GM19395 (cell line): ENCODE measurements around the gene PRCP.

ENCODE experiments used
- ATAC-seq: cut with Tn5 transposase; IDR thresholded peaks from one replicate; pipeline ENCODE4 v1.9.1; 2021; ENCODE audit warnings: mild to moderate bottlenecking, moderate library complexity; ENCODE audit not compliant: unreplicated experiment

PRCP gene

DNA sequence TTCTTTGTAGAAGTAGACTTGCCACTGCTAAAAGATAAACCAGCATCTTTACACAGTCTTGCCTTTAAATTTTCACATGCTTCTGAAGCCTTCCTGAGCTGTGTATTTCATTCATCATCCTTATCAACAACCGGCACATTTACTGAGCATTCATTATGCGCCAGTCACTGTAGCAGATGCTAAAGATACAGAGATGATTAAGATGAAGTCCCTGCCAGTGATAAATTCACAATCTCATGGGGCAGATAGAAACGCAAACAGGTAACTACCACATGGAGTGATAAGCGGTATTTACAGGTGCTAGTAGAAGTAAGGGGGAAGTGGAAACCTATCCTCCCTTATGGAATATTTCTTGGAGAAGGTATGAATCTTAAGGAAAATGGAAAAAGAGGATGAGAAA, 67.2 kb downstream of the PRCP start:
- no peak for ATAC-seq

DNA sequence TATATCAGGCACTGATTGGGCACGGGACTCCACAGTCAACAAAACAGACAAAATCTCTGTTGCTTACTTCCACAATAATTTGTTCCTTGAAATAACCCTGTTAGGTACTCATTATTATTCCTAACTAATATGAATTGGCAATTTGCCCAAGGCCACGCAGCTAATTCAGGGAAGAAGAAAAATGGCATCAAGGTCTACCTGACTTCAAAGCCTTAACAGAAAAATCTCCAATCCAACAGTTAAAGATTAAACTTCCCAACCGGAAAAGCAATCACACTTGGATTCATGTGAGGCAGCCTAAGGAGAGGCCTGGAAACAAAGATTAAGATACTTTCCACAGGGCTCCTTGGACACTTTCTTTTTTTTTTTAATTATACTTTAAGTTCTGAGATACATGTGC, 68.9 kb downstream of the PRCP start:
- no peak for ATAC-seq

DNA sequence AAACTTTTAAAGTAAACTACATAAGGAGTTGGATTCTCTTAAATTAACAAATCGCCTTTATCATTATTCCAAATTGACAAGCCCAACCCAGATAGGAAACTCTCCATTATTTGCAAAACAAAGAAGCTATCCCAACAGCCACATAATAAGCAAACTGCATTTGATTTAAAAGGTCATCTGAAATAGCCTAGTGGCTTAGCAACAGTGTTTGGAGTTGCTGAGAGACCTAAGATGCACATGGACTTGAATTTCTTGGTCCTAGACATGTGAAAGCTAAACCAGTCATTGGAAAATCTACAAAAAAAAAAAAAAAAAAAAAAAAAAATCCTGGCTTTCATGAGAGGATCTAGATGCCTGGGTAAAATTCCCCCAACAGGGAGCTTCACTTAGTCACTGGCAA, 69.5 kb downstream of the PRCP start:
- ATAC-seq, result no peak

DNA sequence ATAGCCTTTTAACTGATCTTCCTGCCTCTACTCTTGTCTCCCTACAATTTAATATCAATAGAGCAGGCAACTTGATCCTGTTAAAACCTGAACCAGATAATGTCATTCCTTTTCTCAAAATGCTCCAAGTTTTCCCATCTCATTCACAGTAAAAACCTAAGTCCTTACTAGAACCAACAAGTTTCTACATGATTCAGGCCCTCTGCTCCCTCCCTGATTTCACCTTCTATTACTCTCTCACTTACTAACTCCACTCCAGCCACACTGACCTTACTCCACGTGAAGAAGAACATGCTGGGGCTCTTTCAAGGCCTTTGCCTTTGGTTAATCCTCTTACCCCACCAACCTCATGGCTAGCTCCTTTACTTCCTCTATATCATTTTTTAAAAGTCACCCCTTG, 71.1 kb downstream of the PRCP start:
- ATAC-seq, result no peak

DNA sequence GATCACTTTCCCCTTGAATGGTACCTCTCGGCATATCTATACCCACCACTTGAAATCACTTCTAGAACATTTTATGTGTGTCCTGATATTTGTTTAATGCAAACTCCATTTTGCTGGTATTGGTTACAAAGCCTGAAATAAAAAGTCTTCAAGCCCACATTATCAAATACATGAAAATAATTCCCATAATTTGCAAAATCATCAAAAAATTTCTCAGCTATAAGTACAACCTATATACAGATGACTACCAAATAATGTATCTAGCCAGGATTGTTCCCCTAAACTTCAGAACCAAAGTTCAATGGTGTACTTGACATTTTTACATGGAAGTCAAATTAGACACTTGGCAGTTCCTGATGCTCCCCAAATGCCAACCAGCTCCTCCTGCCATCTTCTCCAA, 71.8 kb downstream of the PRCP start:
- no peak for ATAC-seq

DNA sequence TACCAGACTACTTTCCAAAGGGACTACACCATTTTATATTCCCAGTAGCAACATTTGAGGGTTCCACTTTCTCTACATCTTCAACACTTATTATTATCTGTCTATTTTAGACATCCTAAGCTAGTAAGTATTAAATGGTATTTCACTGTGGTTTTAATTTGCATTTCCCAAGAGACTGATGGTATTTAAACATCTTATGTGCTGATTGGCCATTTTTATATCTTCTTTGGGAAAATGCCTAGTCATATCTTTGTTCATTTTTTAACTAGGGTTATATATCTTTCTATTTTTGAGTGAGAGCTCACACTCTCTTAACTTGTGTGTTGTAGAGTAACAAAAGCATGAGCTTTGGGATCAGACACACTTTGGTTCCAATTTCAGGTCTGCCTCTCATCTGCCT, 73.7 kb downstream of the PRCP start:
- ATAC-seq, result no peak

DNA sequence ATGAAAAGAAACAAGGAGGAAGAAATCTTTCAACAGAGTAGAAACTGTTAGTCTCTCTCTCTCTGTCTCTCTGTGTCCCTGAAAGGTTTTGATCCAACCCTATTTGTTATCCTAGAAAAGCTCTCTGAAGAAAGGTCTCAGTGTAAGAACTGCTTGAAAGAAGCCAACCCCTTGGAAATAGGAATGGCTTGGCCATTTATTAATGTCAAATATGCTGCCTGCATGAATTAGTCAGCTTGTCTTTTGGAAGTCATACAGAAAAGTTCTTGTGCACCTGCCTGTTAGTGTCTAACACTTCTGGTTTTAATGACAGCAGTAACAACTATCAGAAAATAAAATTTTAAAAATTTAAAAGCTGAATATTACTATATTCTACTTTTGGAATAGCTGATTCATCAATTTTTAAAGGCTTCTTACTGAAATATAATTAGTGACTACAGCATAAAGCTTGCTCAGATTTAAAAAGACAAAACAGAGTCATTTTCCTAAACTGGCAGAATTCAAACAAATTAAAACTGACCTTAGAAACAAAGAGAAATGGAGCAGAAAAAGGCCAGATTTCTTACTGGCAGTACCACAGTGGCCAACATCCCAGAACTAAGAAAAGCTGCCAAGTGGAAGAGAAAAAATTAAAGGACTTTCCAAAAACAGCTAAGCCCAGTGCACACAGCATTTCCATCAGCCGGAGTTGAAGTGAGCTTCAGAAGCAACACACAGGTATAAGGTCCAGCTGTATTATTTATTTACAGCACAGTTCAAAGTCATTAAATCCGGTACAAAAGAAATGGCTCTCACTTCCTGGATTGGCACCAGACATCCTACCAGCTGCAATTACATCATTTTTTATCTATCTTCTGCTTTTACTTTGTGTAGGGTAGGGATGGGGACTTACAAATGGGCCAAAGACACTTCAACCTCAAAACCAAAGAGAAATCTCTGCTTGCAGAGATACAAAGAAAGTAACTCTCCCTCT, 76.3 kb downstream of the PRCP start:
- no peak for ATAC-seq

DNA sequence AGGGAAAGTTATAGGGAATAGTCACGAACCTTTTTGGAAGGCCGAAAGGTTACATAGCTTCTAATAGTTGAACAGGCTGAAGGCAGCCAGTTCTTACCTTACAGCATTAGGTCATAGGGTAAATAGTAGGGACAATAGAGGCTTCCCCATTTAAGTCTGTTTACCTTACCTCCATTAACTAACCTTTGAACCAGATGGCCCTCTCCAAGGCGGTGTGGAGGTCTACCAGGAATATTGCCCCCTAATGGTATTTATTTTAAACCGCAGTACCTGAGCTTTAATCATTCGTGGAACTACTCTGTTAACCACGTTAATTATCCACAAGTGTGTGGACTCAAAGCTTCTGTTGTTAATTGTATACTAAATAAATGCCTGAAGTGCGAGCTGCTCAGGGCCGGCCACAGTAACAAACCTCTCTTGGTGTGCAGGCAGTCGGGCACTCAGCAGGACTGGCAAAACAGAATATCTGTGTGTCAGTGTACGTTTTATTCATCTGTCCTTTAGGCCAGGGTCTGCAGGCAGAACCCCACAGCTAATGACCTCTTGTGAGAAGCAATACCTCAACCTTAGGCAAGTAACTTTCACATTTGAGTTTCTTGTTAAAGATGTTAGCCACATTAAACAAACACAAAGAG, 81.7 kb downstream of the PRCP start:
- no peak for ATAC-seq

DNA sequence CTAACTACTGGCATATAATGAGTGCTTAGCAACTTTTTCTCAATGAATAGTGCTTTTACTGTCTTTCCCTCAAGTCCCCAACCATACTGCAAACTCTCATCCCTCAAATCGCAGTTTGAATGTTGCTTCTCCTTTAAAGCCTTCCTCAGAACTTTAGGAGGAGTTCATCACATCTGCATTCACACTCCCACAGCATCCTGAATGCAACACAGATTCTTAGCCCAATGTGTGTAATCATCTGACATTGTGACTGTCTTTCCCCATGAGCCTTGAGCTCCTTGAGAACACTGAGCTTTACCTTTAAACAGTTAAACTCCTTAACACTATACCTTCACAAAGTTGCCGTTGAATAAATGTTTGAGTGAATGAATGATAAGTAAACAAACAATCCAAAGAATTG, 84.8 kb downstream of the PRCP start:
- no peak for ATAC-seq

DNA sequence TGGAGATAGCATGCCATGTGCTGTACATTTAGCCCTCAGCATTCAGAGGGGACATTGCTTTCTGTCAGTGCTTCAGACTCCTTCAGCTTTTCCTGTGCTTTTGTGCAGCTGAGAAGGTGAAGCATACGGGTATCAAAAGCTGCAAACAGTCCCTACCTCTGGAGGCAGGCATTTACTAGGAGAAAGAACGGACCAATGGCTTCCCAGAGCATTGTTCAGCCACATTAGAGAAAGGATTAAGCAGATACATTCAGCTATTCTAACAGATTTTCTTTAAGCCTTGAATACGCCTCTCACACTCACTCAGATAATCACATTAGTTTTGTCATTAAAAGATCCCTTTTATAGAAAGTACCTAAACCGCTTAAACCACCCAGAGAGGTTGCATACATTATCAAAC, 85.9 kb downstream of the PRCP start:
- no peak for ATAC-seq

DNA sequence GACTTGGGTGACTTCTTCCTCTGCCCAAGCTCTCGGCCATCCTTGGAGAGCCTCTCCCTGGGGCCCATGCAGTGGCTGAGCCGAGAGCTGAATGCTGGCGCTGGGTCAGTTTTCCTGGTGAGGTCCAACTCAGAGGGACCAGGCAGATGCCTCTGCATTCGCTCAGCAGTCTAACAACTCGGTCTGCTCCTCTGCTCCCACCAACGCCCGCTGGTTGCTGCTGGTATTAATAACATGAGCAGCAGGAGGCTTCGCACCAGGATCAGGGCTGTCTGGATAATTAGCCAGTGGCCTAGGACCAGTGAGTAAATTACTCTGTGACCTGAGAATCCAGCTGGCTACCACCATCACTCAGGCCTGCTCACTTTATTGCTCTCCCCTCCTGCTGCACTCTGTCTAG, 88.9 kb downstream of the PRCP start:
- no peak for ATAC-seq

DNA sequence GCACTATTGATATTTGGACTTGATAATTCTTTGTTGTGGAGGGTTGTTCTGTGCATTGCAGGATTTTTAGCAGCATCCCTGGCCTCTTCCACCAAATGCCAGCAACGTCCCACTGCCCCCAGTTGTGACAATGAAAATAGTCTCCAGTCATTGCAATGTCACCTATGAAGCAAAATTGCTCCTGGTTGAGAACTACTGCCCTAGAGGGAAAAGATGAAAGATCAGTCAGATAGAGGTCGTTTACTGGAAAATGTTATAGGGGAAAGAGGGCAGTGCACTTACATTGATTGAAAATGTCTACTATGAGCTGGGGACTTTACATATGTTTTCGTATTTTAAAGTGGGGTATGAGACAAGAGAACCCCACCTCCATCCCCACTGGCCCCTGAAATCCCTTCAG, 89.5 kb downstream of the PRCP start:
- ATAC-seq, result no peak

DNA sequence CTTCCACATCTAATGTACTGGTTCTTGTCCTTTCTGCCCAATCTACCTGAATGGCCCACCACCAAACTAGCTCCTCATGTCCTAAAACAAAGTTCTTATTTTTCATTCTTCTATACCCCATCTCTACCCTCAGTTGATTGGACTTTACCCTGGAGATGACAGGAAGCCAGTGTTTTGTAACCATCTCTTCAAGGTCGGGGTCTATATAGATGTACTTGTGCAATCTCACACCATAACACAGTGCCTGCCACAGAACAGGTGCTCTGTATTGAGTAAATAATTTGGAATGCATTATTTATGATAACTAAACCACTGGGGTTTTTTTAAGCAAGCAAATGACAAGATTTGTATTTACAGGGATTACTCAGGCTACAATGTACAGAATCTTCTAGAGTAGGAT, 89.9 kb downstream of the PRCP start:
- no peak for ATAC-seq

DNA sequence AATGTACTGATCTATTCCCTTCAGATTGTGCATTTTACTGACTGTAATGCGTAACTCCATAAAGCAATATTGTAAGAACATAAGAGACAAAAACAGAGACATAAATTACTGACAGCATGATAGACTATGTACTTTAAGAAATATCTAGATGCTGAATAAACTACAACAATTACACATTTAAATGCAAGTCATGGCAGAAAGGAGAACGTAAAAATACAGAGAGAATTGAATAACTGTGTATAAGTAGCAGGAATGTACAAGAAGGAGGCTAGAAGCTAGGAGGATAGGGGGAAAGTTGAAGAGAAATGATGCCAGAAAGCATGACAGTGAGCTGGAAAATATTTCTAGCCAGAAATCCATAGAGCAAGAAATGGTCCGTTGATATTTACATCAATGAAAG, 92.6 kb downstream of the PRCP start:
- ATAC-seq, result no peak

DNA sequence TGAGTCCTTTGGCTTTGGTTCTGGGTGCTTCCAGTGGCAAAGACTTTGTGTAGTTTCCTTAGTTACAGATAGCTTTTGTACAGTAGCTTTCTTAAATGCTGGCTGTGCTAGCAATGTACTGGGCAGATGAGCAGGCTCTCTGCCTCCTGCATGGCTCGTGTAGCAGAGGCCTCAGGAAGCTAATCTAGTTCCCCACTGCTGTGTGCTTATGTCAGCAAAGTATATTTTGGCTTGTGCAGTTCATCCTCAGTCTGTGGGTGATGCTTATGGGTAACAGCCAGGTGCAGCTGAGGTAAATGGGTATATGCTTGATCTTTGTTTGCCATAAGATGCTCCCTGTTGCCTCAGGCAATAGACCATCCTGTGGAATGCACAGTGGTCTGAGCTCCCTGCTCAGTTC, 97.5 kb downstream of the PRCP start:
- ATAC-seq, result no peak

DNA sequence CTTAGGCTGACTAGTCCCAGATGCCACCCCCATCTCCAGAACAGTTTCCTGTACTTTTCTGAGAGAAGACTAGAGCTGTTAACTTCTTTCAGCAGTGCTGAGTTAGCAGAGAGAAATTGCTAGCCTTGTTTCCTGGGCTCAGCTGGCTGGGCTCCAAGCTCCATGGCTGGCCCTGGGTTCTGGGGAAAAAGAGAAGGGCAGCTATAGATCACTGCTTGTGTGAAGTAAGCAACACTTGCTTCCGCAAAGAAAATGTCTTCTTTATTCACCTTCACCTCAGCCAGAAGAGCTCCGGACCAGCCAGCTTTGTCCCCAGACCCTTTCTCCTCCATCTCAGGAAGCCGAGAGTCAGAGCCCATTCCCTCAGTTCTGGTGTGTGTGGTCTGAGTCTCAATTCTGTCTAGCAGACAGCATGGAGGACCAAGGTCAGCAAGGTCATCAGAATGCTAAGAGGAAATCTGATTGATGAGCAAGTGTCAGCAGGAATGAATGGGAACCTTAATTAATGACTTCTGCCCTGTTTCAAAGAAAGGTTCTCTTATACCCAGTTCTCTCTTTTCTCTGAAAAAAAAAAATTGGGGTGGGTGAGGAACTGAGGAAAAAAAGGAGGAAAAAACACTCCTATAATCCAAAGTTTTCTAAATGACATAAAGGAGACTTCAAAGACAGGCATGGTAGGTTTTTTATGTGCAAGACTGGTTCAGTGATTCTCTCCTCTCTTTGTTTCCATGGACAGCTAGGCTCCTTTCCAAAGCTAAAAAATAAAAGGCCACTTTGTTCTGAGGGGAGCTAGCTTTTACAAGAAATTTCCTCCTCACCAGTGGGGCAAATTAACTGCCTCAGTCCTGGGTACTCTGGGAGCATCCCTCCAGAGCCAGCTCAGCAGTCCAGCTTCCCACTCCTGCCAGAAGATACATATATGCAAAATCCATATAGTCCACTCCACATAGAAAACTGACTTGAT, 103.0 kb downstream of the PRCP start:
- ATAC-seq, result no peak

DNA sequence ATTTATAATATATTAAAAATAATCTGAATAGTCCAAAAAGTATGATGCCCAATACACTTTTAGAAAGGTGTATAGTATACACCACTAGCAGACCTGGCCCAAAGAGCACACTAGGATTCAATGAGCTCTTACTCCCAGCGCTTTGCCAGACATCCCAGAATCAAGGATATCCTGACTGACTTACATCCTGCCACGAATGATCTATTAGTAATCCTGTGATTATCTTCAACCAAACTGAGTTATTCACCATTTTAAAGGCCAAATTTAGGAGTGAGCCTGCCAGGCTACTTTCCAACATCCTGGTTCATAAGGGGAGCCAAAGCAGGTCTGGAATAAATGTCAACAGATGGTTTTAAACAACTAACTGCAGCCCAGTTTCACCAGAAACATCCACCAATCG, 105.7 kb downstream of the PRCP start:
- no peak for ATAC-seq

DNA sequence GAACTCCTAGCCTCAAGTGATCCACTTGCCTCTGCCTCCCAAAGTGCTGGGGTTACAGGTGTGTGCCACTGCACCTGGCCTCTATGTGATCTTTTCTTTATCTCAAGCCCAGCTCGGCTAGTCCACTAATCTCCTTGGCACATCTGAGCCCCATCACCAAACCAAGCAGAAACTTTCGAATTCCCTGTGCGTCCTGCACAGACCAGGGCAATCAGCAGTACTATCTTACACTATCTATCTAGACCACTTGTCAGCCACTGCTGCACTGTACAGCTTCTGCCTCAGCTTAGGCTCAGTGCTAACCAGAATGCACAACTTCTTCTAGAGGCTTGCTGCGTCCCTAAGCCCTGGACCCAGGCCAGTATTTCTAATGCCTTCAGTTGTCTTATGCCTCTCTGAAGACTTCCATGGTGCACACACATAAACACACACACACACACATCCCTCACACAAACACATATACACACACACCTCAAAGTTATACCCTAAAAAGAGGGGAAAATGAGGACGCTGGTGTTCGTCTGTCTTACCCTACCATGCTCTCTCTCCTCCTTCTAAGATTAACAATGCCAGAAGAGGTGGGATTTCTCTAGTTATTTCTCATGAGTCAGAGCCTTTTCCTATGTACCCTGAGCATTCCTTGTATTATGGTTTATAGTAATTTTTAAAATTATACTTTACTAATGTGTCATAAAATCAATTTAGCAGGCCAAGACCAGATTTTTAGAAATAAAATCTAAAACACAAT, 107.2 kb downstream of the PRCP start:
- no peak for ATAC-seq

DNA sequence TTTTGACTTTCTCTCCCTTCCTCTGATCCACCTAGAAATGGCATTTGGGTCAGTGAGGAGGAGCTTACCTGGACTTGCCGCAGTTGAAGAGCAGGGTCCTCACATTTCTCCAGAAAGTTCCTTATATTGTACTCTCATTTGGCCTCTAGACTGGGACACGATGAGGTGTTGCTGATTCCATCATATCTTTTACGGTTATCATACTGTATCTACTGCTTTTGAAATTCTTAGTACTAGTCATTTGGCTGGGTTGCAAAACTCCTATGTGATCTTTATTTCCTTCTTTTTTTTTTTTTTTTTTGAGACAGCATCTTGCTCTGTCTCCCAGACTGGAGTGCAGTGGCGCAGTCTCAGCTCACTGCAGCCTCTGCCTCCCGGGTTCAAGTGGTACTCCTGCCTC, 107.9 kb downstream of the PRCP start:
- ATAC-seq, result no peak

DNA sequence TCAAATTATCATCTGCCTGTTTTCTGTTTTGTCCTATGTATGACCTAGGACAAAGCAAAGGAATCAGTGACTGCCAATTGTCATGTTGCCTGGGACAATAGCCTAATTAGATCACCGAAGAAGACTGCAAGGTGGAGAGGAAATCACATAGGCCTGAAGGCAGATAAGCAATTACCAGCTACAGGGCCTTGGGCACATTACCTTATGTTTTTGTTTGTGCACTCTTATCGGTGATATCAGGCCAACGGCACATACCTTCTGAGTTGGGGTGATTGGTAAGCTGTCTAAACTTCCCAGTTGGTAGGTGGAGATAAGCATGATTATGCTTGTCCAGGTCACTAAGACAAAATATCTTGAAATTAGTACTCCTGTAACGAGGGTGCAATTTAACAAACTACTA, 108.5 kb downstream of the PRCP start:
- no peak for ATAC-seq
